ENCODE results near the gene AHRR.

DNA sequence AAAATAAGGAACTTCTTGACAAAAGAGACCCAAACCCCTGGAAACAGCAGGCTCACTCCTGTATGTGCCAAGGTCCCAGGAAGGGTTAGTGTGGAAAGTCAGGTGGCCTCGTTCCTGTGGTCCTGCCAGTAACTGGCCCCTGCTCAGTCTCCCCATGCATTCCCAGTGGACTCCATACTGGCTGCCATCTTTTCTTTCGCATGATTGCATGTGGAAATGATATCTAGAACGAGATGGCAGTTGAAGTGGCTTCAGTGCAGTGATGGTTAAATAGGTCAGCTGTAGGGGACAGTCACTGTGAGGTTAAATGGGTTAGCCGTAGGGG, 30.4 kb downstream of the AHRR start:
- TF ChIP-seq EP400 (IDR thresholded peaks at IDR 0.05) (no peak), E2F4 (CRISPR knock-in tag; IDR thresholded peaks at IDR 0.05; ENCODE audit: low read depth) (no peak), HMG20B (CRISPR knock-in tag; IDR thresholded peaks at IDR 0.05) (no peak), HOMEZ (CRISPR knock-in tag; IDR thresholded peaks at IDR 0.05) (no peak)
